Omental fat pad (tissue), 4 donors: ENCODE measurements around the gene RASGRF1. TPM values are rescaled to one million over a fixed set of nuclear protein-coding genes. Genes with fewer than 3 reads are reported as not detected.

Source experiments
- ATAC-seq: fragments of 150-250 bp; one replicate; pipeline ENCODE4 v1.9.1; 2016; ENCODE audit warnings: mild to moderate bottlenecking, moderate library complexity; ENCODE audit not compliant: low FRiP score
- DNase-seq: peaks from one replicate; pipeline ENCODE4 v3.0.0-alpha.2; 2019; ENCODE audit warnings: low spot score
- total RNA-seq, 4 donors: library from RNA; depleted of rRNA; stranded (reverse); fragments of >200 nt; gene quantifications; one replicate each; pipeline ENCODE4 v1.1.0, GENCODE V29; 2016
- TF ChIP-seq, protein P1 (sequence below), 3 donors: fragments of 450-650 bp; IDR thresholded peaks; one replicate each; pipeline ENCODE4 v1.5.1; 2016 to 2017; ENCODE audit warnings: antibody characterized with exemption in 3 of 3, mild to moderate bottlenecking in 3 of 3, moderate library complexity in 2 of 3

RASGRF1 gene
- total RNA-seq, 4 donors from 2014 or later: 0.13 to 0.32 (median 0.24) TPM; not detected in 1

DNA sequence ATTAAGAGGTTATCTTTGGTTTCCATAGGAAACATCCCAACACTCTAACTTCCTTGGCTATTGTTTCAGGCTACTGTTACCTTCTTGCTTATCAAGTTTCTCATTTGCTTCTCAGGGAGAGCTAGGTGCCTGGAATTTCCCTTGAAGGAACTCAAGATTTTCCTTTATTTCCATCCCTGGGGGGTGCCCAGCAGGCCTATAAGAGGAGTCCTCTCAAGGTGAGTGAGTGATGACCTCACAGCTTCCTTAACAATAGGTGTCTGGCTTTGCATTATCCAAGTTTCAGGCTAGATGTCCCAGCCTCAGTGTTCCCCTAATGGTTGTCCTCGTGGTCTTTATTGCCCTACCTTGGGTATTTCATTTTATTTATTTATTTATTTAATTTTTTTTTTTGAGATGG, 133.6 kb downstream of the RASGRF1 start:
- ATAC-seq: no peak
- TF ChIP-seq, protein P1, sequence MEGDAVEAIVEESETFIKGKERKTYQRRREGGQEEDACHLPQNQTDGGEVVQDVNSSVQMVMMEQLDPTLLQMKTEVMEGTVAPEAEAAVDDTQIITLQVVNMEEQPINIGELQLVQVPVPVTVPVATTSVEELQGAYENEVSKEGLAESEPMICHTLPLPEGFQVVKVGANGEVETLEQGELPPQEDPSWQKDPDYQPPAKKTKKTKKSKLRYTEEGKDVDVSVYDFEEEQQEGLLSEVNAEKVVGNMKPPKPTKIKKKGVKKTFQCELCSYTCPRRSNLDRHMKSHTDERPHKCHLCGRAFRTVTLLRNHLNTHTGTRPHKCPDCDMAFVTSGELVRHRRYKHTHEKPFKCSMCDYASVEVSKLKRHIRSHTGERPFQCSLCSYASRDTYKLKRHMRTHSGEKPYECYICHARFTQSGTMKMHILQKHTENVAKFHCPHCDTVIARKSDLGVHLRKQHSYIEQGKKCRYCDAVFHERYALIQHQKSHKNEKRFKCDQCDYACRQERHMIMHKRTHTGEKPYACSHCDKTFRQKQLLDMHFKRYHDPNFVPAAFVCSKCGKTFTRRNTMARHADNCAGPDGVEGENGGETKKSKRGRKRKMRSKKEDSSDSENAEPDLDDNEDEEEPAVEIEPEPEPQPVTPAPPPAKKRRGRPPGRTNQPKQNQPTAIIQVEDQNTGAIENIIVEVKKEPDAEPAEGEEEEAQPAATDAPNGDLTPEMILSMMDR (IDR thresholded peaks at IDR 0.05): no peak
- DNase-seq: no peak

DNA sequence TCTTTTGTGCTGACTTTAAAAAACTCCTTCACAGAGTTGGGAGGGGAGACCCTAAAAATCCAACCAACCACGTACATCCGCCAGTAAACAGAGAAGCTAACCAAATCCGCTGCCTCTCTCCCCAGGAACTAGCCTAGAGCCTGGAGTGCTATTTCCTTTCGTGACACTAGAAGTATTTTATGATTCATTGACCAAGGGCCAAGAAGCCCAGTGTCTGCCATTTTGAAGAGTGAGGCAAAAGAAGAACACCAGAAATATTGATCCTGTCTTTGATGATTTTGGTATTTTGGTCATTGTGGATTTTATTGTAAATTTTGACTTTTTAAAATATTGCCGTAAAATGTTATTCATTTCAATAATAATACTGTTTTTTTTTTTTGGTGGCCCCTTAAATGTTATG, 135.2 kb downstream of the RASGRF1 start:
- DNase-seq (no peak), ATAC-seq (no peak)
- TF ChIP-seq, protein P1 (IDR thresholded peaks at IDR 0.05): no peak

DNA sequence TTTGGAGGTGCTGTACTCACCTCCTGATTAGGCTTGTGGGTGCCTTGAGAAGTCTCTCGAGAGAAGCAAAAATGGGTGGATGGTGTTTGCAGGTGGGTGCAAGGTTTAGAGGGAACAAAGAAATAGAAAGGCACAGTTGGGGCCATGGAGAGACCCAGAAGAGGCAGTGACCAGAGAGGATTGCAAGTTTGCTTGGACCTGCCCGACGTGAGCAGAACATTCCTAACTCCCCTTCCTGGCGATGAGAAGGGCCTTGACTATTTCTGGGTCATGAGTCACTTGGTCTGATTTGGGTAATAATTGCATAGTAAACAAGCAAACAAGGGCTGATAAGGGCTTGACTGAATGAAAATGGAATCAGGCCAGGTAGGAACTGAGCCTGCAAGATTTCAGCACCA, 138.7 kb downstream of the RASGRF1 start:
- TF ChIP-seq, protein P1 (IDR thresholded peaks at IDR 0.05): no peak
- ATAC-seq (peak; percentile 68), DNase-seq (no peak)

DNA sequence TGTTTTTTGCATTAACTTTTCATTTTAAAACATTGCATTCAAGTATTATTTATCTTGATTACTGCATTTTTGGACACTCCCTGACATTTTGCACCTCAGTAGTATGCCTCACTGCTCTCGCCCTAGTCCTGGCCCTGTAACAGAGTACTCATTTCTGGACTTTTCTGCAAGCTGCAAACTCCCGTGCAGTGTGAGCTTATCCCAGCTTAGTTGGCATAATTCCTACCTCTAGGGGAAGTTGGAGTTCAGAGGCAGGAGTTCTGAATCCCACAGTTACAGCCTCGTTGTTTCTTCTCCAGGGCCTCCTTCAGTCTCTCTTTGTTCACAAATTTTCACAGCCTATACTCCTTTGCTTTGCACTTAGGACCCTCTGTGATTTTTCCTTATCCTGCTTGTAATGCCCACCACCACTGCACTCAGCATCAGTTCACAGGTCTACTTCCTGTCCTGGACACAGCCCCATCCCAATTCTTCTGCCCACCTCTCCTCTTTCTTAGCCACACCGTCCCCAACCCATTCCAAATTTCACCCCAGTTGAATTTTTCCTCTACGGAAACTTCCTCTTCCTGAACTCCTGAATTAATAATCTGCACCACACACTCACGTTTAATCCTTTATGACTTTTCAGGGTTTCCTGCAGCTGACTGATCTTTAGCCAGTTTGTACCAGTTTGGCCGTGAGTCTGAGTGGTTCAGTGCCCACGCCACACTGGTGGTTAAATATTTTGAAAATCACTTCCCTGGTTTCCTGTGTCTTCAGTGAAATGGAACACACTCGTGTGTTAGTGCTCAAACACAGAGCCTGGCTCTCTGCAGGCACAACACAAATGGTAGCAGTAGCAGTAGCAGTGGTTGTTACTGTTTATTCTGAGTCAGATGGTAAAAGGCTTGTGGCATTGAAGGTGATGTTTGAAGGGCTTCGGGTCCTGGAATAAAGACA, 139.4 kb downstream of the RASGRF1 start:
- ATAC-seq: no peak
- TF ChIP-seq, protein P1 (IDR thresholded peaks at IDR 0.05): no peak

DNA sequence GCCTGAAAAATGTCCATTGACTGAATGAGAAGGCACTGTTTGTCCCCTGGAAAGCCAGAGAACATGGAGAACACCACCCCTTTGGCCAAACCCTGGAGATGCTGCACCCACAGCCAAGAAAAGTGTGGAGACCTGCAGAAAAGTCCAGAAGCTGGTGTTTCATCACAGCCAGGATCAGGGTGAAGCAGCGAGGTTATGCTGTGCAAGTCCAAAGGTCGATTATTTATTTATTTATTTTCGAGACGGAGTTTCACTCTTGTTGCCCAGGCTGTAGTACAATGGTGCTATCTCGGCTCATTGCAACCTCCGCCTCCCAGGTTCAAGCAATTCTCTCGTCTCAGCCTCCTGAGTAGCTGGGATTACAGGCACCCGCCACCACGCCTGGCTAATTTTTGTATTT, 140.2 kb downstream of the RASGRF1 start:
- DNase-seq (no peak), ATAC-seq (no peak)
- TF ChIP-seq, protein P1 (IDR thresholded peaks at IDR 0.05): no peak

More for the DNA sequence above, 139.4 kb downstream of the RASGRF1 start:
- no peak for DNase-seq

DNA sequence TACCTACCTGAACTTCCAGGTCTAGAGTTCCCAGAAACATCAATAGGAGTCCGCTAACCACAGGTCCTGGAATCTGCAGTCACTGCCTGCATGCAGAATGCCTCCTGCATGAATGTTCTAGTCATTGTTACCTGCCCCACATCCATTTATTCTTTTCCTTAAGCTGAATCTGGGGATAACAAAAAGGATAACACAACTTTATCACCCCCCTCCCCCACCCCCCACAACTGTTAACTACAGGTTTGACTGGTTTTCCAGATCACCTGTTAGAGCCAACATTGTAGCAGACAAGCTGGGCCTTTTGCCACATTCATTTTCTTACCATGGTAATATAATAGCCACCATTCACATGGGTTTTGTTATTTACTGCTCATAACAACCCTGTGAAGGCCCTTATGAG, 141.1 kb downstream of the RASGRF1 start:
- ATAC-seq: no peak
- TF ChIP-seq, protein P1 (IDR thresholded peaks at IDR 0.05): no peak

DNA sequence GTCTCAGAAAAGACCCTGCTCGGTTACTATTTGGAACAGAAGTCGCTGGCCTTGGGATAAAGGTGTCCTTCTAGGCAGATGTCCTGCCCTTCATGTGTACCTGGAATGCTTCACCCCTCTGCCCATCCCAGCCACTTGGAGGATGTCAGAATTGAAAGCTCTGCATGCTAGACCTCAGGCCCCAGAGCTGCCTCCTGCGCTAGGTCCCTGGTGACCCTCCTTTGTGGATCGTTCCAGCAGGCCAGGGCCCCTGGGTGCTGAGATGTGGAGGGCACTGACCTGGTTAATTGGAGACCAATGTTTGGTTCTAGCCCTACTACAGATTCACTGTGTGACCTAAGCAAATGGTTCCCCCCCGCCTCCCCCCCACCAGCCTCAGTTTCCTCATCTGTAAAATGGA, 143.1 kb downstream of the RASGRF1 start:
- DNase-seq (no peak), ATAC-seq (no peak)
- TF ChIP-seq, protein P1 (IDR thresholded peaks at IDR 0.05): no peak

More for the DNA sequence above, 141.1 kb downstream of the RASGRF1 start:
- DNase-seq: no peak
